GM12874 (cell line): Measurements from ENCODE around the gene ATG4C.

Experiments
- CTCF ChIP-seq: IDR thresholded peaks from 2 replicates; pipeline ENCODE4 v1.5.1; 2011; ENCODE audit warnings: low read depth, mild to moderate bottlenecking, control low read depth, low read length, moderate library complexity; ENCODE audit not compliant: insufficient read depth

The ATG4C gene

GRCh38 chr1:62810420-62811274, 26.7 kb downstream of the ATG4C start:
- TF ChIP-seq CTCF = no peak

- TF ChIP-seq CTCF = no peak
Measured at GRCh38 chr1:62823556-62823955, 39.6 kb downstream of the ATG4C start.

GRCh38 chr1:62826901-62827300, 43.0 kb downstream of the ATG4C start:
- no peak for TF ChIP-seq CTCF

- TF ChIP-seq CTCF = no peak
Measured at GRCh38 chr1:62832276-62832675, 48.3 kb downstream of the ATG4C start.

- TF ChIP-seq CTCF = no peak
Measured at GRCh38 chr1:62833529-62833928, 49.6 kb downstream of the ATG4C start.

GRCh38 chr1:62834400-62834961, 50.5 kb downstream of the ATG4C start:
- TF ChIP-seq CTCF = no peak

- TF ChIP-seq CTCF = no peak
Measured at GRCh38 chr1:62836856-62837540, 53.1 kb downstream of the ATG4C start.
